ENCODE measurements around the gene ALG11. TPM values are rescaled to one million over a fixed set of nuclear protein-coding genes. Genes with fewer than 3 reads are reported as not detected.
A peak's percentile ranks its signal among the peaks of the same experiment; 100 is the strongest.
"Not testable (repeated sequence)": the region's sequence is repeated elsewhere in the genome, so short reads cannot be mapped to it uniquely, and the experiment has no call there.

Gene ALG11
- total and polyA plus RNA-seq, 4 donors: 5.4 to 34.5 (median 11.9) TPM

GRCh38 chr13:52026246-52026626, 14.0 kb downstream of the ALG11 start:
- no peak for TF ChIP-seq FOXA2 (IDR thresholded peaks at IDR 0.05)
- no peak for TF ChIP-seq CTCF (IDR thresholded peaks at IDR 0.05; ENCODE audit: low read depth, low read length, missing input control)
- TF ChIP-seq RAD21 (IDR thresholded peaks at IDR 0.05): peak in 1 of 2 donors; percentile 43
- Histone ChIP-seq H3K27ac (ENCODE audit: low read depth in 1 of 2, low read length in 2 of 2) (no peak overlapping the region), H3K36me3 (ENCODE audit: control insufficient read depth in 4 of 4, insufficient read depth in 3 of 4, low read depth in 1 of 4, low read length in 3 of 4) (peaks cover 0 to 10% (median 5%) of the 10 kb centered on the region in 4 donors), H3K4me1 (ENCODE audit: control insufficient read depth in 4 of 4, insufficient read depth in 4 of 4, low read length in 3 of 4) (peaks cover 6 to 25% (median 22%) of the 10 kb centered on the region in 4 donors), H3K27me3 (ENCODE audit: control insufficient read depth in 4 of 4, insufficient read depth in 4 of 4, low read length in 3 of 4) (no peaks in the 10 kb centered on the region), H3K9ac (ENCODE audit: low read depth in 1 of 2, low read length in 2 of 2) (no peak overlapping the region), H3K9me3 (ENCODE audit: control insufficient read depth in 4 of 4, low read length in 3 of 4) (no peaks in the 10 kb centered on the region), H3K4me3 (ENCODE audit: low read depth in 1 of 3, low read length in 3 of 3) (no peak overlapping the region)
- DNase-seq (ENCODE audit: low spot score): no peak
- 92% methylated on average over 3 of the region's 3 CpGs for WGBS

- WGBS: 99% methylated on average over 1 of the region's 1 CpG
- peaks cover 0 to 10% (median 4%) of the 10 kb centered on the region in 4 donors for H3K36me3 ChIP-seq (ENCODE audit: control insufficient read depth in 4 of 4, insufficient read depth in 3 of 4, low read depth in 1 of 4, low read length in 3 of 4)
- H3K27ac ChIP-seq (ENCODE audit: low read depth in 1 of 2, low read length in 2 of 2): no peak overlapping the region
- TF ChIP-seq TAF1 (conservative IDR thresholded peaks at IDR 0.05) (no peak), ZBTB33 (IDR thresholded peaks at IDR 0.05) (no peak), HNF4A (conservative IDR thresholded peaks at IDR 0.05) (no peak)
- no peak overlapping the region for H3K9ac ChIP-seq (ENCODE audit: low read depth in 1 of 2, low read length in 2 of 2)
- no peaks in the 10 kb centered on the region for H3K27me3 ChIP-seq (ENCODE audit: control insufficient read depth in 4 of 4, insufficient read depth in 4 of 4, low read length in 3 of 4)
- H3K4me1 ChIP-seq (ENCODE audit: control insufficient read depth in 4 of 4, insufficient read depth in 4 of 4, low read length in 3 of 4): peaks cover 6 to 25% (median 22%) of the 10 kb centered on the region in 4 donors
- H3K9me3 ChIP-seq (ENCODE audit: control insufficient read depth in 4 of 4, low read length in 3 of 4): no peaks in the 10 kb centered on the region
- no peak overlapping the region for H3K4me3 ChIP-seq (ENCODE audit: low read depth in 1 of 3, low read length in 3 of 3)
- no peak for DNase-seq (ENCODE audit: low spot score)
Measured at GRCh38 chr13:52027832-52028231, 15.6 kb downstream of the ALG11 start.

- DNase-seq (ENCODE audit: low spot score): no peak
- Histone ChIP-seq H3K4me1 (ENCODE audit: control insufficient read depth in 4 of 4, insufficient read depth in 4 of 4, low read length in 3 of 4) (peaks cover 6 to 23% (median 22%) of the 10 kb centered on the region in 4 donors), H3K36me3 (ENCODE audit: control insufficient read depth in 4 of 4, insufficient read depth in 3 of 4, low read depth in 1 of 4, low read length in 3 of 4) (peaks cover 0 to 7% (median 1%) of the 10 kb centered on the region in 4 donors), H3K27me3 (ENCODE audit: control insufficient read depth in 4 of 4, insufficient read depth in 4 of 4, low read length in 3 of 4) (no peaks in the 10 kb centered on the region), H3K9ac (ENCODE audit: low read depth in 1 of 2, low read length in 2 of 2) (no peak overlapping the region), H3K9me3 (ENCODE audit: control insufficient read depth in 4 of 4, low read length in 3 of 4) (no peaks in the 10 kb centered on the region), H3K27ac (ENCODE audit: low read depth in 1 of 2, low read length in 2 of 2) (no peak overlapping the region), H3K4me3 (ENCODE audit: low read depth in 1 of 3, low read length in 3 of 3) (no peak overlapping the region)
- TF ChIP-seq HNF4A (conservative IDR thresholded peaks at IDR 0.05) (no peak), REST (IDR thresholded peaks at IDR 0.05) (no peak), CTCF (IDR thresholded peaks at IDR 0.05; ENCODE audit: low read depth, low read length, missing input control) (no peak), MAX (IDR thresholded peaks at IDR 0.05) (no peak), SP1 (IDR thresholded peaks at IDR 0.05) (no peak), ZBTB33 (IDR thresholded peaks at IDR 0.05) (no peak)
- 97% methylated on average over 4 of the region's 4 CpGs for WGBS
Measured at GRCh38 chr13:52029569-52029968, 17.4 kb downstream of the ALG11 start.

GRCh38 chr13:52030401-52030800, 18.2 kb downstream of the ALG11 start:
- H3K4me1 ChIP-seq (ENCODE audit: control insufficient read depth in 4 of 4, insufficient read depth in 4 of 4, low read length in 3 of 4): peaks cover 3 to 17% (median 15%) of the 10 kb centered on the region in 4 donors
- WGBS: 98% methylated on average over 6 of the region's 6 CpGs
- H3K36me3 ChIP-seq (ENCODE audit: control insufficient read depth in 4 of 4, insufficient read depth in 3 of 4, low read depth in 1 of 4, low read length in 3 of 4); H3K9ac ChIP-seq (ENCODE audit: low read depth in 1 of 2, low read length in 2 of 2); DNase-seq (ENCODE audit: low spot score); H3K27me3 ChIP-seq (ENCODE audit: control insufficient read depth in 4 of 4, insufficient read depth in 4 of 4, low read length in 3 of 4); H3K9me3 ChIP-seq (ENCODE audit: control insufficient read depth in 4 of 4, low read length in 3 of 4); H3K4me3 ChIP-seq (ENCODE audit: low read depth in 1 of 3, low read length in 3 of 3); H3K27ac ChIP-seq (ENCODE audit: low read depth in 1 of 2, low read length in 2 of 2): not testable (repeated sequence)

All from liver (tissue), 9 donors.